C4-2B (cell line): ENCODE results near the gene TRAPPC3.

Experiments
- H3K27ac ChIP-seq: fragments of 450-650 bp; 2 replicates; pipeline ENCODE4 v1.5.1; 2017
- CTCF ChIP-seq: fragments of 450-650 bp; conservative IDR thresholded peaks from 2 replicates; pipeline ENCODE4 v1.5.1; 2017; ENCODE audit warnings: mild to moderate bottlenecking
- ZFX ChIP-seq: fragments of 450-650 bp; IDR thresholded peaks from 2 replicates; pipeline ENCODE4 v1.6.1; 2017

Gene TRAPPC3

GRCh38 chr1:36136535-36136934, 12.8 kb downstream of the TRAPPC3 start:
- TF ChIP-seq CTCF (no peak), ZFX (no peak)
- H3K27ac ChIP-seq: no peak overlapping the region

DNA sequence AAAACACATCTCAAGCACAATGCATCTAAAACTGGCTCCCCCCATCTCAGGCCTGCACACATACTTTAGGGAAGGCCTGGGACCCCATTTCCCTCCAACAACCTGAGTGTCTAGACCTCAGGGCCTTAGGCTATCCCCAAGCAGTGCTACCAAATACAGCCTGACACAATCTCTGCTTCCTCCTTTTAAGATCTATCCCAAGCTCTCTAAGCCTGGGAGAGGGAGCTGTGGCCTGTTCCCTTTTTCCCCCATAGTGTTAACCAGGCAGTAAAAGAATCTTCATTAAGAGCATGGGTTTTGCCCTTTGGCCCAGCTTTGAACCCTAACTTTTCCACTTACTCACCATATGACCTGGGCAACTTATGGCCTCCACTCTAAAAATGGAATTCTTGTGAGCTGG, 13.5 kb downstream of the TRAPPC3 start:
- TF ChIP-seq ZFX (no peak), CTCF (no peak)
- H3K27ac ChIP-seq: no peak overlapping the region

- TF ChIP-seq ZFX: no peak
- no peak for TF ChIP-seq CTCF
- no peak overlapping the region for H3K27ac ChIP-seq
Measured at GRCh38 chr1:36135330-36135667, 14.0 kb downstream of the TRAPPC3 start.

DNA sequence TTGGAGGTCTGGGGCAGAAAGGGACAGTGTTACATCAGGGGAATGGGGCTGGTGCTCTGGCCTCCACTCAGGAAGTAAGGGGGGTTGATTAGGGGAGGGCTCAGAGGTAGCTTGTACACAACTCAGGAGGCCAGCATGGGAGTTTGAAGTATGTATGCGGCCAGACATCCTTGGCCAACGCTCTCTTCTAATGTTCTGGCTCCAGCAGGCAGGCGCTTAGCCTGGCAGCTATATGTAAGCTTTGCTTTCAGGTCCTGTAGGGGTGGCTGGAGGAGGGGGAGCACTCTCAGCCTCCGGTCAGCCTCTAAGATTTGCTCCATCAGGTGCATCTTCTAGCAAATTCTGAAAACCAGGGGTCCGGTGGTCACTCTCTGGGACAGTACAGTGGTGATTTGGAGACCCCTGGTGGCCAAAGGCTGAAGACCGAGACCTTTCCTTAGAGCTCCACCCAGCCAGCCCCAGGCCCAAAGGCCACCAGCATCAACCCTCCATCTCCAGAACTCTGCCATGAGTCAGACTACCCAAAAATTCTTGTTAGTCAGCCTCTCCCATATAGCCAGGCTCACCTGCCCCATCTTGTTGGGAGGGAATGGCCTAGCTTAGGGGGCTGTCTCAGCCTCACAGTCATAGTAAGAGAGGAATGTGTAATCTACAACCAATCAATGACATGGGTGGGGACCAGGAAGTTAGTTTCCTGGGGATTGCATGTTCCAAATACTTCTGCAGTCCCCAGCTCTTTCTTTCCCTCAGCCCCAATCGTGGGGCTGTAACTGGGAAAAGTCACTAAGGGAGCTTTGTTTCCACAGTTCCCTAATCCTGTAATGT, 14.6 kb downstream of the TRAPPC3 start:
- no peak overlapping the region for H3K27ac ChIP-seq

GRCh38 chr1:36134031-36134430, 15.3 kb downstream of the TRAPPC3 start:
- H3K27ac ChIP-seq: no peak overlapping the region
- TF ChIP-seq ZFX (no peak), CTCF (no peak)

More for the DNA sequence above, 14.6 kb downstream of the TRAPPC3 start:
- TF ChIP-seq CTCF (peak; percentile 79), ZFX (no peak)

- no peak for TF ChIP-seq ZFX
- TF ChIP-seq CTCF: no peak
- H3K27ac ChIP-seq: no peak overlapping the region
Measured at GRCh38 chr1:36133484-36133883, 15.8 kb downstream of the TRAPPC3 start.

DNA sequence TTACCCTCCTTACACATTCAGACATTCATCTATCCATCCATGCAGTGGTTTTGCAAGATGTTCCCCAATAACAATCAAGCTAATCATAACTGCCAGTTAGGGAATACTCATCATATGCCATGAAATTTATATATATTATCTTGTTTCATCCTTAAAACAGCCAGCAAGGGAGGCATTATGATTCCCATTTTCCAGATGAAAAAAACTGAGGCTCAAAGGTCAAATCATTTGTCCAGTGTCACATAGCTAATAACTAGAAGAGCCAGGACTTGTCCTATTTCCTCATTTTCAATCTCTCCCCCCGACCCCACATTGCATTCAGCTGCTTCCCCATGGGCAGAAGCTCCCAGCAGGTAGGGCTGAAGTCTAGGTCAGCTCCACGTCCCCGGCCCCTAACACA, 17.3 kb downstream of the TRAPPC3 start:
- no peak overlapping the region for H3K27ac ChIP-seq
- TF ChIP-seq CTCF: no peak
- TF ChIP-seq ZFX: no peak
